Activated CD8-positive, alpha-beta memory T cell treated with anti-CD3 and anti-CD28 coated beads, Interleukin-2, amount 10 ng/mL, durations not matched to agents 7 days and 5 days (primary cell): ENCODE results near the gene RAP2B. TPM values are rescaled to one million over a fixed set of nuclear protein-coding genes. Genes with fewer than 3 reads are reported as not detected.
"Not testable (repeated sequence)": the region's sequence is repeated elsewhere in the genome, so short reads cannot be mapped to it uniquely, and the experiment has no call there.

Experiments used
- ATAC-seq: fragments of 150-1000 bp; cut with Tn5 transposase; one replicate; pipeline ENCODE4 v1.10.0; 2021; ENCODE audit warnings: moderate library complexity
- CTCF ChIA-PET: fragments of 350-600 bp; sonication (Branson Sonifier 250); formaldehyde crosslinking; loops from one replicate; lab custom pipeline; 2021; ENCODE audit warnings: antibody characterized with exemption; lab: Charles Lee
- DNase-seq: peaks from one replicate; pipeline ENCODE4 v3.0.0-alpha.2; 2020
- H3K27ac Mint-ChIP-seq: one replicate; pipeline ENCODE4 v1.8.0; 2021; ENCODE audit warnings: mild to moderate bottlenecking, mixed read lengths
- H3K27me3 Mint-ChIP-seq: one replicate; pipeline ENCODE4 v1.8.0; 2021; ENCODE audit warnings: mixed read lengths
- H3K36me3 Mint-ChIP-seq: one replicate; pipeline ENCODE4 v1.8.0; 2021; ENCODE audit warnings: mild to moderate bottlenecking, mixed read lengths
- H3K4me1 Mint-ChIP-seq: one replicate; pipeline ENCODE4 v1.8.0; 2021; ENCODE audit warnings: mixed read lengths
- H3K4me3 Mint-ChIP-seq: one replicate; pipeline ENCODE4 v1.8.0; 2021; ENCODE audit warnings: mild to moderate bottlenecking, moderate library complexity, mixed read lengths
- H3K9me3 Mint-ChIP-seq: one replicate; pipeline ENCODE4 v1.8.0; 2022; ENCODE audit warnings: low read depth, mixed read lengths
- total RNA-seq, 2 experiments: library from RNA; stranded (reverse); gene quantifications; one replicate each; pipeline ENCODE4 v1.2.3, GENCODE V29; 2021

Gene RAP2B
- total RNA-seq, 2 experiments from 2014 or later = 17.3 to 22.4 TPM

- no peak overlapping the region for H3K27ac Mint-ChIP-seq
Measured at GRCh38 chr3:153145454-153145853, 16.6 kb upstream of the RAP2B start.

GRCh38 chr3:153146191-153147053 is 15.6 kb upstream of the RAP2B start:
- no peak for ATAC-seq
- CTCF ChIA-PET = interaction anchor here (1.1 kb wide), 1 partner anchor 14 kb away, joined by 3 read pairs; no protein-coding TSS in a partner anchor
- peaks cover 18% of the 10 kb centered on the region for H3K4me1 Mint-ChIP-seq
- H3K9me3 Mint-ChIP-seq = no peaks in the 10 kb centered on the region
- H3K27ac Mint-ChIP-seq = no peak overlapping the region
- no peaks in the 10 kb centered on the region for H3K27me3 Mint-ChIP-seq
- DNase-seq = no peak
- H3K4me3 Mint-ChIP-seq = no peak overlapping the region
- H3K36me3 Mint-ChIP-seq = no peaks in the 10 kb centered on the region

More at GRCh38 chr3:153145454-153145853, 16.6 kb upstream of the RAP2B start:
- DNase-seq (no peak), ATAC-seq (no peak)
- no peaks in the 10 kb centered on the region for H3K36me3 Mint-ChIP-seq
- H3K4me1 Mint-ChIP-seq = peaks cover 27% of the 10 kb centered on the region
- no peaks in the 10 kb centered on the region for H3K27me3 Mint-ChIP-seq
- H3K9me3 Mint-ChIP-seq = no peaks in the 10 kb centered on the region
- CTCF ChIA-PET = no interaction called here
- H3K4me3 Mint-ChIP-seq = no peak overlapping the region

GRCh38 chr3:153150991-153151390 is 11.0 kb upstream of the RAP2B start:
- Mint-ChIP-seq H3K4me3 (no peak overlapping the region), H3K4me1 (peaks cover 5% of the 10 kb centered on the region), H3K27ac (no peak overlapping the region), H3K9me3 (no peaks in the 10 kb centered on the region), H3K36me3 (no peaks in the 10 kb centered on the region), H3K27me3 (no peaks in the 10 kb centered on the region)
- CTCF ChIA-PET = no interaction called here
- ATAC-seq (no peak), DNase-seq (no peak)

GRCh38 chr3:153155786-153156185 is 6.2 kb upstream of the RAP2B start:
- H3K27me3 Mint-ChIP-seq, DNase-seq, H3K9me3 Mint-ChIP-seq, H3K36me3 Mint-ChIP-seq, H3K27ac Mint-ChIP-seq, H3K4me3 Mint-ChIP-seq, ATAC-seq, CTCF ChIA-PET, H3K4me1 Mint-ChIP-seq: not testable (repeated sequence)

GRCh38 chr3:153158189-153158588 is 3.8 kb upstream of the RAP2B start:
- CTCF ChIA-PET = no interaction called here
- no peak overlapping the region for H3K27ac Mint-ChIP-seq
- H3K27me3 Mint-ChIP-seq = no peaks in the 10 kb centered on the region
- DNase-seq (no peak), ATAC-seq (no peak)
- H3K9me3 Mint-ChIP-seq = no peaks in the 10 kb centered on the region
- peaks cover 9% of the 10 kb centered on the region for H3K4me1 Mint-ChIP-seq
- H3K36me3 Mint-ChIP-seq = peaks cover 7% of the 10 kb centered on the region
- no peak overlapping the region for H3K4me3 Mint-ChIP-seq

GRCh38 chr3:153158961-153159735 is 2.9 kb upstream of the RAP2B start:
- Mint-ChIP-seq H3K27ac (peak overlapping the region; percentile 31), H3K9me3 (no peaks in the 10 kb centered on the region), H3K4me3 (peak overlapping the region; percentile 99), H3K4me1 (peaks cover 14% of the 10 kb centered on the region), H3K36me3 (peaks cover 15% of the 10 kb centered on the region), H3K27me3 (no peaks in the 10 kb centered on the region)
- no peak for ATAC-seq
- DNase-seq = no peak
- CTCF ChIA-PET = interaction anchor here (2.4 to 6.5 kb wide), 2 partner anchors 117 to 128 kb away, joined by 20 to 35 read pairs; no protein-coding TSS in a partner anchor

GRCh38 chr3:153159771-153160397 is 2.1 kb upstream of the RAP2B start:
- CTCF ChIA-PET = interaction anchor here (0.9 to 6.5 kb wide), 5 partner anchors 13 to 131 kb away, joined by 3 to 35 read pairs (median 20); no protein-coding TSS in a partner anchor
- DNase-seq = no peak
- no peak for ATAC-seq
- Mint-ChIP-seq H3K9me3 (no peaks in the 10 kb centered on the region), H3K36me3 (peaks cover 22% of the 10 kb centered on the region), H3K4me1 (peaks cover 22% of the 10 kb centered on the region), H3K4me3 (peak overlapping the region; percentile 99), H3K27ac (peak overlapping the region; percentile 95), H3K27me3 (no peaks in the 10 kb centered on the region)

- CTCF ChIA-PET = interaction anchor here (0.7 to 6.5 kb wide), 9 partner anchors 9 to 435 kb away, joined by 3 to 35 read pairs (median 4); no protein-coding TSS in a partner anchor
- ATAC-seq (peak; percentile 11), DNase-seq (peak; percentile 89)
- Mint-ChIP-seq H3K4me1 (peaks cover 29% of the 10 kb centered on the region), H3K27me3 (no peaks in the 10 kb centered on the region), H3K4me3 (peak overlapping the region; percentile 99), H3K36me3 (peaks cover 28% of the 10 kb centered on the region), H3K9me3 (no peaks in the 10 kb centered on the region), H3K27ac (peak overlapping the region; percentile 95)
Measured at GRCh38 chr3:153160451-153161137, 1.4 kb upstream of the RAP2B start.

GRCh38 chr3:153161138-153161713 is 800 bp upstream of the RAP2B start:
- Mint-ChIP-seq H3K27me3 (no peaks in the 10 kb centered on the region), H3K4me3 (peak overlapping the region; percentile 99), H3K27ac (peak overlapping the region; percentile 95), H3K36me3 (peaks cover 32% of the 10 kb centered on the region), H3K4me1 (peaks cover 34% of the 10 kb centered on the region), H3K9me3 (no peaks in the 10 kb centered on the region)
- ATAC-seq (peak; percentile 83), DNase-seq (peak; percentile 97)
- CTCF ChIA-PET = interaction anchor here (0.7 to 6.5 kb wide), 8 partner anchors 9 to 434 kb away, joined by 3 to 35 read pairs (median 4); no protein-coding TSS in a partner anchor

GRCh38 chr3:153162513-153163392 is 727 bp downstream of the RAP2B start:
- peaks cover 45% of the 10 kb centered on the region for H3K36me3 Mint-ChIP-seq
- peak overlapping the region; percentile 95 for H3K27ac Mint-ChIP-seq
- ATAC-seq (peak; percentile 3), DNase-seq (peak; percentile 67)
- peaks cover 47% of the 10 kb centered on the region for H3K4me1 Mint-ChIP-seq
- no peaks in the 10 kb centered on the region for H3K9me3 Mint-ChIP-seq
- CTCF ChIA-PET = interaction anchor here (0.9 to 6.5 kb wide), 6 partner anchors 59 to 132 kb away, joined by 3 to 35 read pairs (median 7); no protein-coding TSS in a partner anchor
- peak overlapping the region; percentile 99 for H3K4me3 Mint-ChIP-seq
- no peaks in the 10 kb centered on the region for H3K27me3 Mint-ChIP-seq

- no peaks in the 10 kb centered on the region for H3K27me3 Mint-ChIP-seq
- peaks cover 45% of the 10 kb centered on the region for H3K36me3 Mint-ChIP-seq
- CTCF ChIA-PET = interaction anchor here (0.9 to 6.5 kb wide), 6 partner anchors 58 to 460 kb away, joined by 3 to 35 read pairs (median 7); no protein-coding TSS in a partner anchor
- H3K4me1 Mint-ChIP-seq = peaks cover 52% of the 10 kb centered on the region
- peak overlapping the region; percentile 99 for H3K4me3 Mint-ChIP-seq
- no peaks in the 10 kb centered on the region for H3K9me3 Mint-ChIP-seq
- no peak for ATAC-seq
- peak overlapping the region; percentile 95 for H3K27ac Mint-ChIP-seq
- no peak for DNase-seq
Measured at GRCh38 chr3:153163393-153163724, 1.3 kb downstream of the RAP2B start.
